ENCODE data around the gene TTC7B.

Gene TTC7B

GRCh38 chr14:90739318-90740068 lies 76.7 kb downstream of the TTC7B start:
- CTCF ChIA-PET, result no interaction called here
- POLR2A ChIA-PET (ENCODE audit: low non-redundant PET), result no interaction called here
- DNase-seq (ENCODE audit: low spot score), result no peak
- no peak for TF ChIP-seq CTCF (conservative IDR thresholded peaks at IDR 0.05; ENCODE audit: low read depth)
- no peak overlapping the region for H3K27ac ChIP-seq

DNA sequence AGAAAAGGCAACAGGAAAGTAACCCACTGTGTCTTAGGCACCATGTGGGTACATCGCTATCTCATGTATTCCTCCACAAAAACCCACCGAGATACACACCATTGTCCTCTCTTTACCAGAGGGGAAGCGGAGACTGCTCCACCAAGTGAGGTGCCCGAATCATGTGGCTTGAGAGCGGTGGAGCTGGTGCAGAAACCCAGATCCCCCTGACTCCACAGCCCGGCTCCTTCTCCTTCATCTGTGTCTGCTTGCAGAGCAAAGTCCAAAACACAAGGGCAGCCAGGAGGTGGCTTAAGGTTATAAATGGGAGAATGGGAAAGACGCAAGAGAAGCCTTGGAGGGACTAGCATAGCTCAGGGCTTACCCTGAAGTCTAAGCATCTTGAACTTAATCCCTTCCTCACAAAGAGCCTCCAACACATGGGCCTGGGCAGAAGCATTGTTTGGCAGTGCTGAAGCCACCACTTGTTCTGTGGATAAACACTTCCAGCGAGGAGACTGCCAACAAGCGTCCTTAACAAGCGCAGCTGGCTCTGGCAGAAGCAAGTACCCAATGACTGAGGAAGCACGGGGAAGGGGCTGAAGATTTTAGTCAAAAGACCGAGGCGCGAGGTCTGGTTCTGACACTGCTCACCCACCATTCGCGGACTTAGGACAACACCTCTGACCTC lies 83.0 kb downstream of the TTC7B start:
- no peak overlapping the region for H3K27ac ChIP-seq
- POLR2A ChIA-PET (ENCODE audit: low non-redundant PET), result no interaction called here
- no peak for TF ChIP-seq CTCF (conservative IDR thresholded peaks at IDR 0.05; ENCODE audit: low read depth)
- no peak for DNase-seq (ENCODE audit: low spot score)
- CTCF ChIA-PET, result no interaction called here

DNA sequence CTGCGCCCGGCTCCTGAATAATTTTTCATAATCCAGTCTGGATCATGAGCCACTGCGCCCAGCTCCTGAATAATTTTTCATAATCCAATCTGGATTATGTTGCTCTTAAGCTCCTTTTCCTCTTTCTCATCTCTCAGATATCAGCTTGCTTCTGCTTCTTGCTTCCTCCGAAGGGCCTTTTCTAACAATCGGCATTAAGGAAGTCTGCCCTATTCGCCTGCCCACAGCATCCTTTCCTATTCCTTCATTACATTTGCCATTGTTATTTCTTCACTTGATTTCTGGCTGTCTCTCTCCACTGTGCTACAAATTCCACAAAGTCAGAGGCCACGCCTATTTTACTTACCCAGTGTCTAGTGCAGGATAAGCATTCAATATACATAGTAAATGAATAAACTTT lies 83.5 kb downstream of the TTC7B start:
- no peak for TF ChIP-seq CTCF (conservative IDR thresholded peaks at IDR 0.05; ENCODE audit: low read depth)
- CTCF ChIA-PET, result interaction anchor here (0.6 kb wide), 1 partner anchor 346 kb away, joined by 4 read pairs; no protein-coding TSS in a partner anchor

DNA sequence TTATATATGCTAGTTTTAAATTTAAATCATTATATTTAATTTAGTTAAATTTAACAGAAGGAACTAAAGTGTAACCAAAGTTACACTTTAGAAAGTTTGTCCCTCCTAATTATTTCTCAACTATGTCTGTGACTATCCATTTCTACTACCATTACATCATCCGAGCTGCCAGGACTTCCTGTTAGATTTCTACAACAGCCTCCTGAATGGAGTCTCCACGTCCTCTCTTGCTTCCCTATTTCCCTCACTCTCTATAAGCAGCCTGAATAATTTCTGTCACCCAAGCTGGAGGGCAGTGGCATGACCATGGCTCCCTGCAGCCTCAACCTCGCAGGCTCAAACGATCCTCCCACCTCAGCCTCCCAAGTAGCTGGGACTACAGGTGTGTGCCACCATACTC lies 84.1 kb downstream of the TTC7B start:
- CTCF ChIA-PET, result interaction anchor here (0.6 kb wide), 1 partner anchor 345 kb away, joined by 4 read pairs; no protein-coding TSS in a partner anchor

More for the DNA sequence above, 83.5 kb downstream of the TTC7B start:
- H3K27ac ChIP-seq, result no peak overlapping the region
- DNase-seq (ENCODE audit: low spot score), result no peak
- POLR2A ChIA-PET (ENCODE audit: low non-redundant PET), result no interaction called here

DNA sequence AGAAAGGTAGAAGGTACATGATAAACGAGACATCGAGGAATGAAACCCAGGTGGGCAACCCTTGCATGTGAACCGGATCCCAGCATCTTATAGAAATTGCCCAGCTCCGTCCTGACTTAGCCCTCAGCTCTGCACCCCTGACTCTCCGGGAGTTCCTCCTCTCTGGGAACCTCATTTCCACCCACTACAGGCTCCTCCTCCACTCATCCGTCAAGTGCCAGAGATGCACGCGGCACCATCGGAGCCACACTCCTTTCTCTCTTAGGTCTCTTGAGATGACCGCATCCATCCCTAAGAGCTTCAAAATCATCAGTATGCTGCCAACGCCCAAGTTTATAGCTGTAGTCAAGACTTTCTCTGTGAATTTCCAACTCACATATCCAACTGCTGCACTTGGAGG lies 84.7 kb downstream of the TTC7B start:
- no peak for TF ChIP-seq CTCF (conservative IDR thresholded peaks at IDR 0.05; ENCODE audit: low read depth)
- POLR2A ChIA-PET (ENCODE audit: low non-redundant PET), result interaction anchor here (0.5 kb wide), 1 partner anchor 181 kb away, joined by 5 read pairs; no protein-coding TSS in a partner anchor
- no peak for DNase-seq (ENCODE audit: low spot score)
- CTCF ChIA-PET, result no interaction called here
- no peak overlapping the region for H3K27ac ChIP-seq

More for the DNA sequence above, 84.1 kb downstream of the TTC7B start:
- TF ChIP-seq CTCF (conservative IDR thresholded peaks at IDR 0.05; ENCODE audit: low read depth), result no peak
- no peak overlapping the region for H3K27ac ChIP-seq
- POLR2A ChIA-PET (ENCODE audit: low non-redundant PET), result no interaction called here
- no peak for DNase-seq (ENCODE audit: low spot score)

DNA sequence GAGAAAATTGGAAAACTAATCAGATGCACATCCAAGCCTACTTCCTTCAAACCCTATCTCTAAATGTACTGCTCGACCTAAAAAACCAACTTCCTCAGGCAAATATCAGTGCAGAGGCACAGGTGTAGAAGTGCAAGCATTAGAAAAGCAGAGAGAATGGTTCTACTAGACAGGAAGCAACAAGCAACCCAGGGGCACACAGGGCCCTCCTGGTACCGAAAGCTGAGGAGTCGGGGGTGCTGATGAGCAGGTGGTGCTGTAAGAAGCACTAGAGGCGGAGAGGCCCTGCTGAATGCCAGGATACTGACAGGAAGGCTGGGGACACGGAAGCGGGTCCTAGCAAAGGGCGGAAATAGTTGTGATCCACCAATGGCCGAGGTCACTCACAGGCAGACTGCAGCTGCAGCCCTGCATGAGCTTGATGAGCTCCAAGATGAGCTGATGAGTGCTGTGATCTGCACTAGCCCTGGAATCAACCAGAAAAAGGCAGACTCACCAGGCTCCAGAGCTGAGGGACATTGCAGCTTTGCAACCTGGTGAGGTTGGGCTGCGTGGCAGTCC lies 85.9 kb downstream of the TTC7B start:
- TF ChIP-seq CTCF (conservative IDR thresholded peaks at IDR 0.05; ENCODE audit: low read depth), result no peak
- no peak overlapping the region for H3K27ac ChIP-seq
- DNase-seq (ENCODE audit: low spot score), result no peak
- CTCF ChIA-PET, result interaction anchor here (0.5 kb wide), 1 partner anchor 1399 kb away, joined by 3 read pairs; no protein-coding TSS in a partner anchor
- POLR2A ChIA-PET (ENCODE audit: low non-redundant PET), result no interaction called here

Measured in RWPE1 (cell line).